SH-SY5Y (cell line): ENCODE results near the gene HMCN1.

Experiments
- GATA2 ChIP-seq: IDR thresholded peaks from 2 replicates; pipeline ENCODE4 v1.6.1; 2011; ENCODE audit warnings: mild to moderate bottlenecking, low read depth, low read length
- GATA3 ChIP-seq: IDR thresholded peaks from 2 replicates; pipeline ENCODE4 v1.6.1; 2011; ENCODE audit warnings: low read depth, mild to moderate bottlenecking, low read length, moderate library complexity

DNA sequence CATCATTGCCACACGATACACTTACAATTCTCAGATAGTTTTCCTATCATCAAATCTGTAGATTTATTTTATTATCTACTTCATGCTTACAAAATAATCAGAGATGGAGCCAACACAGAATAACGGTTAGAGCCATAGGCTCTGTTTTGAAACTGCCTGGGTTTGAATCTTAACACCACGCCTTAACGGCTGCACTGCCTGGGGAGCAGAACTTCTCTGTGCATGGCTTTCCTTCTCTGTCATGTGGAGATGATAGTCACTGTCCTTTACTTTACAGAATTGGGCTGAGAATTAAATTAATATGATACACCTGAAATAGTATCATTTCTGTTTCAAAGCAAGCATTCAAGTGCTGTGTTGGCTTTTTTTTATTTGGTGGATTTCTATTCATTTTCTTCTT lies 177.8 kb downstream of the HMCN1 start:
- TF ChIP-seq GATA2: no peak
- no peak for TF ChIP-seq GATA3
